Fibroblast of lung (primary cell): Measurements from ENCODE around the gene CEP192. TPM values are rescaled to one million over a fixed set of nuclear protein-coding genes. Genes with fewer than 3 reads are reported as not detected.

ENCODE experiments used
- DNase-seq, 2 donors: peaks; one replicate each; pipeline versions ENCODE4 v3.0.0 to v3.0.0-alpha.2; 2010; ENCODE audit warnings: low read depth in 2 of 2
- H2AFZ ChIP-seq: 2 replicates; pipeline ENCODE4 v1.5.1; 2012; ENCODE audit warnings: low read length, control low read depth, inconsistent platforms
- H3K27ac ChIP-seq: 2 replicates; pipeline ENCODE4 v1.5.1; 2011; ENCODE audit warnings: low read length, control low read depth; ENCODE audit not compliant: insufficient read depth
- H3K27me3 ChIP-seq: 2 replicates; pipeline ENCODE4 v1.5.1; 2011; ENCODE audit warnings: mild to moderate bottlenecking, low read length; ENCODE audit not compliant: control insufficient read depth, insufficient read depth
- H3K36me3 ChIP-seq: 2 replicates; pipeline ENCODE4 v1.5.1; 2011; ENCODE audit warnings: low read length; ENCODE audit not compliant: control insufficient read depth, insufficient read depth
- H3K4me1 ChIP-seq: 2 replicates; pipeline ENCODE4 v1.5.1; 2011; ENCODE audit warnings: low read length; ENCODE audit not compliant: control insufficient read depth, insufficient read depth; ENCODE audit errors: extremely low read depth
- H3K4me2 ChIP-seq: 2 replicates; pipeline ENCODE4 v1.5.1; 2011; ENCODE audit warnings: low read length, control low read depth; ENCODE audit not compliant: insufficient read depth; ENCODE audit errors: extremely low read depth
- H3K4me3 ChIP-seq, 4 experiments: fragments of 200-600 bp in 1 of 4; sonication (generic) in 1 of 4; replicated peaks in 1 of 4; 2 replicates each; pipeline ENCODE4 v1.5.1; 2011 to 2016; ENCODE audit warnings: low read length in 4 of 4, low read depth in 3 of 4, mild to moderate bottlenecking in 3 of 4, control low read depth in 2 of 4, inconsistent platforms in 1 of 4, mixed read lengths in 1 of 4; ENCODE audit not compliant: insufficient read depth in 1 of 4; ENCODE audit errors: control extremely low read depth in 1 of 4
- H3K79me2 ChIP-seq: 2 replicates; pipeline ENCODE4 v1.5.1; 2012; ENCODE audit warnings: mild to moderate bottlenecking, low read length, inconsistent platforms; ENCODE audit not compliant: control insufficient read depth, insufficient read depth
- H3K9ac ChIP-seq: 2 replicates; pipeline ENCODE4 v1.5.1; 2011; ENCODE audit warnings: mild to moderate bottlenecking, low read length, control low read depth; ENCODE audit not compliant: insufficient read depth
- H3K9me3 ChIP-seq: 2 replicates; pipeline ENCODE4 v1.5.1; 2012; ENCODE audit warnings: low read depth, low read length; ENCODE audit not compliant: control insufficient read depth, insufficient read depth
- H4K20me1 ChIP-seq: 2 replicates; pipeline ENCODE4 v1.5.1; 2011; ENCODE audit warnings: low read length; ENCODE audit not compliant: control insufficient read depth, insufficient read depth; ENCODE audit errors: extremely low read depth
- EZH2 ChIP-seq: IDR thresholded peaks from 2 replicates; pipeline ENCODE4 v1.5.1; 2012; ENCODE audit warnings: low read length, control low read depth, mild to moderate bottlenecking; ENCODE audit errors: missing control alignments
- polyA plus RNA-seq, 2 donors: library from polyadenylated mRNA; depleted of rRNA in 1 of 2; stranded (reverse) in 1 of 2; unstranded in 1 of 2; fragments of >200 nt; gene quantifications; 2 replicates each; pipeline ENCODE4 v1.2.1, GENCODE V29; 2011 to 2012; ENCODE audit warnings: missing spikeins in 1 of 2
- total RNA-seq: library from RNA; depleted of rRNA; stranded (reverse); fragments of >200 nt; gene quantifications from 2 replicates; pipeline ENCODE4 v1.2.1, GENCODE V29; 2014
- TF ChIP-seq, protein P1 (sequence below), 2 donors: IDR thresholded peaks in 1 of 2; conservative IDR thresholded peaks in 1 of 2; 1 replicate in 1 of 2; 2 replicates in 1 of 2; pipeline ENCODE4 v1.5.1; 2011 to 2012; ENCODE audit warnings: low read length in 2 of 2, control low read depth in 1 of 2, inconsistent platforms in 1 of 2, low read depth in 1 of 2, mild to moderate bottlenecking in 1 of 2

Gene CEP192
- total and polyA plus RNA-seq, 2 donors (not counting 1 experiment from before 2014, with no cell fraction given) = 12.5 to 32.7 TPM

DNA sequence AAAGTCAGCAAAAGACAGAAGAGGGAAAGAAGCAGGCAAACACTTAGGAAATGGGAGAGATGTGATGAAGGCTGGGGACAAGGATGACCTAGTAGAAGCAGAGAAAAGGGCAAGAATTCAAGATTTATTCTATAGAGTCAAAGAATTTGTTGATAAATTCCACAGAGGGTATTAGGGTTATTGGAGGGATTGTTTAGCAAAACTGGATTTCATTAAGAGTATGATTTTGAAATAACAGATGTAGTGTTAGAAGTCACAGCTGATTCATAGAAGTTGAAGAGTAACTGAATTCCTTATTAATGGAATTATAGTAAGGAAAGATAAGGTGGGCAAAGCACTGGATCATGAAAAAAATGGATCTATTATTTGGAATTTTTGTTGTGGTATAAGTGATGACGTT lies 48.6 kb downstream of the CEP192 start:
- Histone ChIP-seq H3K36me3 (no peaks in the 10 kb centered on the region), H3K4me1 (no peaks in the 10 kb centered on the region), H2AFZ (no peak overlapping the region), H3K4me3 (no peak overlapping the region), H3K9me3 (no peaks in the 10 kb centered on the region), H4K20me1 (no peaks in the 10 kb centered on the region), H3K4me2 (no peak overlapping the region), H3K79me2 (no peaks in the 10 kb centered on the region), H3K27ac (no peak overlapping the region), H3K9ac (no peak overlapping the region), H3K27me3 (no peaks in the 10 kb centered on the region)
- no peak for DNase-seq
- TF ChIP-seq, protein P1, sequence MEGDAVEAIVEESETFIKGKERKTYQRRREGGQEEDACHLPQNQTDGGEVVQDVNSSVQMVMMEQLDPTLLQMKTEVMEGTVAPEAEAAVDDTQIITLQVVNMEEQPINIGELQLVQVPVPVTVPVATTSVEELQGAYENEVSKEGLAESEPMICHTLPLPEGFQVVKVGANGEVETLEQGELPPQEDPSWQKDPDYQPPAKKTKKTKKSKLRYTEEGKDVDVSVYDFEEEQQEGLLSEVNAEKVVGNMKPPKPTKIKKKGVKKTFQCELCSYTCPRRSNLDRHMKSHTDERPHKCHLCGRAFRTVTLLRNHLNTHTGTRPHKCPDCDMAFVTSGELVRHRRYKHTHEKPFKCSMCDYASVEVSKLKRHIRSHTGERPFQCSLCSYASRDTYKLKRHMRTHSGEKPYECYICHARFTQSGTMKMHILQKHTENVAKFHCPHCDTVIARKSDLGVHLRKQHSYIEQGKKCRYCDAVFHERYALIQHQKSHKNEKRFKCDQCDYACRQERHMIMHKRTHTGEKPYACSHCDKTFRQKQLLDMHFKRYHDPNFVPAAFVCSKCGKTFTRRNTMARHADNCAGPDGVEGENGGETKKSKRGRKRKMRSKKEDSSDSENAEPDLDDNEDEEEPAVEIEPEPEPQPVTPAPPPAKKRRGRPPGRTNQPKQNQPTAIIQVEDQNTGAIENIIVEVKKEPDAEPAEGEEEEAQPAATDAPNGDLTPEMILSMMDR (conservative IDR thresholded peaks at IDR 0.05 in 1 of 2, IDR thresholded peaks at IDR 0.05 in 1 of 2; ENCODE audit: low read depth in 1 of 2, low read length in 2 of 2) = no peak
- no peak for TF ChIP-seq EZH2

DNA sequence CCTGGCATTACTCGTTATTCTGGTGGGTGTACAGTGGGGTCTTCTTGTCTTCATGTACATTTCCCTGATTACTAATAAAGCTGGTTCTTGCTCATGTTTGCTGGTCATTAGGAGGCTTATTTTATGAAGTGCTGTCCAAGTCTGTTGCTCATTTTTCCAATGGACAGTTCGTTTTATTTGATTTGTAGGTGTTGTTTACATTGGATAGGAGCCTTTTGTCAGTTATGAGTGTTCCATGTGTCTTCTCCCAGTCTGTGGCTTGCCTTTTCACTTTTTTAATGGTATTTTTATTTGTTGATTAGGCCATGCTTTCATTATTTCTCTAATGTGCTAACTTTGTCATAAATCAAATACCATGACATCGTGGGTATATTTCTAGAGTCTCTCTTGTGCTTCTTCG lies 51.9 kb downstream of the CEP192 start:
- no peaks in the 10 kb centered on the region for H3K36me3 ChIP-seq

DNA sequence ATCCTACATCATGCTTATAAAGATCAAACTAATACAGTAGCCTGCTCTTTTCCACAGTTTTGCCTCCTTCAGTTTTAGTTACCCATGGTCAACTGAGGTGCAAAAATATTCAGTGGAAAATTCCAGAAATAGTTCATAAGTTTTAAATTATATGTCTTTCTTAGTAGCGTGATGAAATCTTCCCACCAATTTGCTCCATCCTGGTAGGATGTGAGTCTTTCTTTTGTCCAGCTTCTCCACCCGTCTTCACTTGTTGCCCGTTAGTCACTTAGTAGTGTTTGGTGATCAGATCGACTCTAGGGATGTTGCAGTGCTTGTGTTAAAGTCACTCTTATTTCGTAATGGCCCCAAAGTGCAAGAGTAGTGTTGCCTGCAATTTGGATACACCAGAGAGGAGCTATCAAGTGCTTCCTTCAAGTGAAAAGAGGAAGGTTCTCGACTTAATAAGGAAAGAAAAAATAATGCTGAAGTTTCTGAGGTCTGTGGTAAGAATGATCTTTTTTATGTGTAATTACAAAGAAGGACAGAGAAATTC lies 57.0 kb downstream of the CEP192 start:
- Histone ChIP-seq H3K9ac (no peak overlapping the region), H3K9me3 (no peaks in the 10 kb centered on the region), H3K4me2 (no peak overlapping the region), H3K4me1 (no peaks in the 10 kb centered on the region), H4K20me1 (no peaks in the 10 kb centered on the region), H3K27ac (no peak overlapping the region), H3K4me3 (no peak overlapping the region), H3K79me2 (no peaks in the 10 kb centered on the region), H2AFZ (no peak overlapping the region), H3K27me3 (no peaks in the 10 kb centered on the region), H3K36me3 (peaks cover 8% of the 10 kb centered on the region)
- no peak for TF ChIP-seq EZH2
- TF ChIP-seq, protein P1 (conservative IDR thresholded peaks at IDR 0.05 in 1 of 2, IDR thresholded peaks at IDR 0.05 in 1 of 2; ENCODE audit: low read depth in 1 of 2, low read length in 2 of 2) = no peak
- no peak for DNase-seq

More for the DNA sequence above, 51.9 kb downstream of the CEP192 start:
- no peak overlapping the region for H3K4me3 ChIP-seq
- H3K4me1 ChIP-seq = no peaks in the 10 kb centered on the region
- H3K27me3 ChIP-seq = no peaks in the 10 kb centered on the region
- no peak for TF ChIP-seq EZH2
- TF ChIP-seq, protein P1 (conservative IDR thresholded peaks at IDR 0.05 in 1 of 2, IDR thresholded peaks at IDR 0.05 in 1 of 2; ENCODE audit: low read depth in 1 of 2, low read length in 2 of 2) = no peak
- H4K20me1 ChIP-seq = no peaks in the 10 kb centered on the region
- H2AFZ ChIP-seq = no peak overlapping the region
- no peaks in the 10 kb centered on the region for H3K9me3 ChIP-seq
- H3K27ac ChIP-seq = no peak overlapping the region
- H3K4me2 ChIP-seq = no peak overlapping the region
- H3K79me2 ChIP-seq = no peaks in the 10 kb centered on the region
- no peak overlapping the region for H3K9ac ChIP-seq
- DNase-seq = no peak
